Neutrophil (primary cell): ENCODE measurements around the gene TRIAP1.

ENCODE experiments used
- H3K27ac ChIP-seq: fragments of 200-600 bp; sonication (generic); 2 replicates; pipeline ENCODE4 v1.5.1; 2016; ENCODE audit warnings: mild to moderate bottlenecking, moderate library complexity
- H3K27me3 ChIP-seq: fragments of 200-600 bp; sonication (generic); 2 replicates; pipeline ENCODE4 v1.6.0; 2016; ENCODE audit warnings: mild to moderate bottlenecking
- H3K36me3 ChIP-seq: fragments of 200-600 bp; sonication (generic); 2 replicates; pipeline ENCODE4 v1.5.1; 2017
- H3K4me1 ChIP-seq, 2 experiments: fragments of 200-600 bp in 1 of 2; sonication (generic) in 1 of 2; 1 replicate in 1 of 2; 2 replicates in 1 of 2; pipeline versions ENCODE4 v1.5.1 to v1.6.1; 2013 to 2016; ENCODE audit warnings: low read depth in 1 of 2, low read length in 1 of 2, mild to moderate bottlenecking in 1 of 2, moderate library complexity in 1 of 2; ENCODE audit not compliant: control insufficient read depth in 1 of 2, insufficient read depth in 1 of 2
- H3K4me3 ChIP-seq, 2 experiments: fragments of 200-600 bp in 1 of 2; sonication (generic) in 1 of 2; 1 replicate in 1 of 2; 2 replicates in 1 of 2; pipeline ENCODE4 v1.5.1; 2013 to 2016; ENCODE audit warnings: low read depth in 1 of 2, low read length in 1 of 2, mild to moderate bottlenecking in 1 of 2, moderate library complexity in 1 of 2
- H3K9me3 ChIP-seq: fragments of 200-600 bp; sonication (generic); 2 replicates; pipeline ENCODE4 v1.5.1; 2016
- TF ChIP-seq, protein P1 (sequence below): fragments of 200-600 bp; sonication (generic); IDR thresholded peaks from 2 replicates; pipeline ENCODE4 v1.5.1; 2016; ENCODE audit warnings: antibody characterized with exemption

TRIAP1 gene

DNA sequence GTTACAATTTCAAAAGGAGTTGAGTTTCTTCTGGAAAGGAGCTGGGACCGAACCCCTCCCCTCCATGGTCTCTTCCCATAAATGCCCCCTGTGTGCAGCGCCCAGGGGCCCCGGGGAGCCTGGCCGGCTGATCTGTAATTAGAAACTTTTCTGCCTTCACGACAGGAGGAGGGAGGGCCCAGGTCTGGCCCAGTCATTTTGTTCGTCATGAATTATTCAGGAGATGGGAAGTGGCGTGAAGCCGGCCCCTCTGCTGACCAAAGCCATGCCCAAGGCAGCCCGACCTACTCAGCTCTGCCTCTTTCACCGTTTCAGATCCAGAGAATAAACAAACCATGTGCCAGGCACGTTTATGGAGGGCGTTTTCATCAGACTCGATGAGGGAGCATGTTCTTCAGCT is 44.0 kb downstream of the TRIAP1 start:
- Histone ChIP-seq H3K27me3 (peaks cover 58% of the 10 kb centered on the region), H3K9me3 (no peaks in the 10 kb centered on the region), H3K27ac (no peak overlapping the region), H3K4me3 (no peak overlapping the region), H3K36me3 (no peaks in the 10 kb centered on the region), H3K4me1 (no peaks in the 10 kb centered on the region)
- TF ChIP-seq, protein P1, sequence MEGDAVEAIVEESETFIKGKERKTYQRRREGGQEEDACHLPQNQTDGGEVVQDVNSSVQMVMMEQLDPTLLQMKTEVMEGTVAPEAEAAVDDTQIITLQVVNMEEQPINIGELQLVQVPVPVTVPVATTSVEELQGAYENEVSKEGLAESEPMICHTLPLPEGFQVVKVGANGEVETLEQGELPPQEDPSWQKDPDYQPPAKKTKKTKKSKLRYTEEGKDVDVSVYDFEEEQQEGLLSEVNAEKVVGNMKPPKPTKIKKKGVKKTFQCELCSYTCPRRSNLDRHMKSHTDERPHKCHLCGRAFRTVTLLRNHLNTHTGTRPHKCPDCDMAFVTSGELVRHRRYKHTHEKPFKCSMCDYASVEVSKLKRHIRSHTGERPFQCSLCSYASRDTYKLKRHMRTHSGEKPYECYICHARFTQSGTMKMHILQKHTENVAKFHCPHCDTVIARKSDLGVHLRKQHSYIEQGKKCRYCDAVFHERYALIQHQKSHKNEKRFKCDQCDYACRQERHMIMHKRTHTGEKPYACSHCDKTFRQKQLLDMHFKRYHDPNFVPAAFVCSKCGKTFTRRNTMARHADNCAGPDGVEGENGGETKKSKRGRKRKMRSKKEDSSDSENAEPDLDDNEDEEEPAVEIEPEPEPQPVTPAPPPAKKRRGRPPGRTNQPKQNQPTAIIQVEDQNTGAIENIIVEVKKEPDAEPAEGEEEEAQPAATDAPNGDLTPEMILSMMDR = no peak

DNA sequence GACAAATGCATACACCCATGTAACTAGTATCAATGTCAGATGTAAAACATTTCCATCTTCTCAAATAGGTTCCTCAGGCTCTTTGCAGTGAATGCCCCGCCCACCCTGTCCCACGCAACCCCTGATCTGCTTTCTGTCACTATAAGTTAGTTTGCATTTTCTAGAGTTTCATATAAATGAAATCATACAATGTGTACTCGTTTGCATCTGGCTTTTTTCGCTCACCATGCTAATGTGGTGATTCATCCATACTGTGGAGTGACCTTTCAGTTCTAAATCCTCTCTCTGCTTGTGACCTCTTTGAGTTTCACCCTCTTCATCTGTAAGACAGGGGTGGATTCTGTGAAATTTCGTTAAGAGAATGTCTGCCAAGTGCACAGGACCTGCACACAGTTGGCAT is 46.7 kb downstream of the TRIAP1 start:
- Histone ChIP-seq H3K27ac (no peak overlapping the region), H3K4me1 (no peaks in the 10 kb centered on the region), H3K27me3 (peaks cover 84% of the 10 kb centered on the region)

DNA sequence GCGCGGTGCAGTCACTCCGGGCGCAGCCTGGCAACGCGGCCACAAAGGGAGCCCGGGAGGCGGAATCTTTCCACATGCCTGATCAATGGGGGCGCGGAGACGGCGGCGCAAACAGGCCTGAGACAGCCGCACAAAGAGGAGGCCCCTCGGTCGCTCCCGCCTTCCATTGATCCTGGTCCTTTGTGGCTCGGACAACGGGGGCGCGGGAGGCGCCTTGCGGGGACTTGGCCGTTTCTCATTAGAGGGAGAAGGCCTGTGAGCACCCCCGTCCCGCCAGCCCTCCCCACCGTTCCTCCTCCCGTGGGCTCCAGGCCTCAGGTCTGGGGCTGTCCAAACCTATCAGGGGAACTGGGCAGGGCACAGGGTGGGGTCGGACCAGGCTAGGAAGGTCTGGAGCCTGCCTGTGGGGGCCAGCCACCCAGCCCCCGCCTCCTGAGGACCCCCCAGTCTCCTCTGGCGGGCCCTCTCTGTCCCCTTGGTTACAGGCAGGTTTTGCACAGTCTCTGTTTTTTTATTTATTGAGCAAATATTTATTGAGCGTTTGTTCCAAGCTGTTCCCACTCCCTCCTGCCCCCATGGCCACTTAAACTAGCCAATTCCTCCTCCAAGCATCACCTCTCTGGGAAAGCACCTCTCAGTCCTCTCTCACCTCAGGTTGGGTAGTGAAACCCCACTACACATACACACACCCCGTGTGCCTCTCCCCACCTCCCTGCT is 48.2 kb downstream of the TRIAP1 start:
- no peak overlapping the region for H3K4me3 ChIP-seq
- H3K9me3 ChIP-seq = no peaks in the 10 kb centered on the region
- H3K4me1 ChIP-seq = no peaks in the 10 kb centered on the region
- H3K27me3 ChIP-seq = peaks cover 88% of the 10 kb centered on the region
- TF ChIP-seq, protein P1 = no peak
- H3K36me3 ChIP-seq = no peaks in the 10 kb centered on the region
- no peak overlapping the region for H3K27ac ChIP-seq

More for the DNA sequence above, 46.7 kb downstream of the TRIAP1 start:
- Histone ChIP-seq H3K9me3 (no peaks in the 10 kb centered on the region), H3K36me3 (no peaks in the 10 kb centered on the region), H3K4me3 (no peak overlapping the region)
- TF ChIP-seq, protein P1 = no peak

DNA sequence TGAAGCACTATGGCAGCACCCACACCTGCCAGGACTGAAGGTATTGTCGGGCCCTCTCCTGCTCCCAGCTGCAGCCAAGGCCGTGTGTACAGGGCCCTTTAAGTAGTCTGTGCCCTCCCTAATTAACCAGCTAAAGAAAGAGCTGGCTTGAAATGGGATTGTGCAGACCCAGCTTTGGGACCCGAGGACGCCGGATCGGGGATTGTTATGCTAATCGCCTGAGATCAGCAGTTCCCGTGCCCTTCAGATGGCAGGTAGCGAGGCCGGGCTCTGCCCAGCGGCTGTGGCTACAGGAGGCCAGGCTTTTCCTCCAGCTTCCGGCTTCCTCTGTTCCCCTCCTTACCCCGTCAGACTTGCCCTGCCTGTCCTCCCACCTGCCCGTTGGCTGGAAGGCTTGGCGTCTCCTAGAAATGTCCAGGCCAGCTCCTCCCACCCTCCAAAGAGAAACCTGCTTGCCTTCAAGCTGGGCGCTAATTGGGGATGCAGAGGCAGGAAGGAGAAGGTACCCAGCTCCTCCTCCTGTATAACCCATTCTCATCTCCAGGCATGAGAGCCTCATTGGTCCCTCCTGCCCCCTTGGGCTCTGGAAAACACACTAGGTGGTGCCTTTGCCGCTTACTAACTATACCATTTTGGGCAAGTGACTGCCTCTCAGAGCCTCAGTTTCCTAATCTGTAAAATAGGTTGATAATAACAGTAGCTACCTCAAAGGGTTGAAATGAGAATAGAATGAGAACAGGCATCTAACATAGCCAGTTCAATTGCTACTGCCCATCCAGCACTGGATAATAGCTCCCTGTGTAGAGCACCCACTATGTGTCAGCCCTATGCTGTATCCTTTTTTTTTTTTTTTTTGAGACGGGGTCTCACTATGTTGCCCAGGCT is 51.5 kb downstream of the TRIAP1 start:
- TF ChIP-seq, protein P1 = no peak
- Histone ChIP-seq H3K9me3 (no peaks in the 10 kb centered on the region), H3K27me3 (peaks cover 85% of the 10 kb centered on the region), H3K4me1 (no peaks in the 10 kb centered on the region), H3K36me3 (no peaks in the 10 kb centered on the region), H3K4me3 (no peak overlapping the region), H3K27ac (no peak overlapping the region)
